HepG2 (cell line): ENCODE measurements around the gene GATAD2B. TPM values are rescaled to one million over a fixed set of nuclear protein-coding genes. Genes with fewer than 3 reads are reported as not detected.

Experiments
- BRF2 ChIP-seq: sonication (generic); formaldehyde crosslinking; IDR thresholded peaks from 2 replicates; pipeline ENCODE4 v1.8.1; 2022; ENCODE audit warnings: mild to moderate bottlenecking, missing genetic modification reagents
- CEBPZ ChIP-seq: IDR thresholded peaks from 2 replicates; pipeline ENCODE4 v1.6.1; 2012; ENCODE audit warnings: low read length, improper control_type of control experiment
- GPBP1L1 ChIP-seq: sonication (generic); formaldehyde crosslinking; IDR thresholded peaks from 2 replicates; pipeline ENCODE4 v1.5.0; 2020; ENCODE audit warnings: mild to moderate bottlenecking, missing genetic modification reagents
- JARID2 ChIP-seq: sonication (generic); formaldehyde crosslinking; IDR thresholded peaks from 2 replicates; pipeline ENCODE4 v1.8.1; 2023; ENCODE audit warnings: missing genetic modification reagents, inconsistent platforms; ENCODE audit not compliant: insufficient replicate concordance
- NFYB ChIP-seq: sonication (generic); formaldehyde crosslinking; IDR thresholded peaks from 2 replicates; pipeline ENCODE4 v1.4.0; 2020; ENCODE audit warnings: missing genetic modification reagents
- NR2F1 ChIP-seq, 2 experiments: fragments of 450-650 bp in 1 of 2; formaldehyde crosslinking in 1 of 2; IDR thresholded peaks; 2 replicates each; pipeline versions ENCODE4 v1.5.0 to v1.6.1; 2016 to 2020; ENCODE audit warnings: mild to moderate bottlenecking in 1 of 2, missing compliant biosample characterization in 1 of 2, missing genetic modification reagents in 1 of 2, moderate library complexity in 1 of 2
- RAD51 ChIP-seq: fragments of 450-650 bp; IDR thresholded peaks from 2 replicates; pipeline ENCODE4 v1.6.1; 2016; ENCODE audit warnings: borderline replicate concordance
- RARA ChIP-seq: IDR thresholded peaks from 2 replicates; pipeline ENCODE4 v1.6.1; 2016; ENCODE audit warnings: missing genetic modification reagents, missing compliant biosample characterization
- SNAPC4 ChIP-seq: sonication (generic); formaldehyde crosslinking; IDR thresholded peaks from 2 replicates; pipeline ENCODE4 v1.4.0; 2020; ENCODE audit warnings: mild to moderate bottlenecking, missing genetic modification reagents
- TCF12 ChIP-seq, 2 experiments: fragments of 450-650 bp in 1 of 2; sonication (generic) in 1 of 2; formaldehyde crosslinking in 1 of 2; IDR thresholded peaks; 2 replicates each; pipeline versions ENCODE4 v1.6.1 to v1.8.0; 2017 to 2022; ENCODE audit warnings: antibody characterized with exemption in 1 of 2, mild to moderate bottlenecking in 1 of 2, missing genetic modification reagents in 1 of 2, moderate library complexity in 1 of 2
- U2AF2 ChIP-seq: fragments of 200-400 bp; formaldehyde crosslinking; IDR thresholded peaks from 2 replicates; pipeline ENCODE4 v1.6.1; 2017; ENCODE audit warnings: low read depth, mild to moderate bottlenecking, low read length
- ZNF205 ChIP-seq: IDR thresholded peaks from 2 replicates; pipeline ENCODE4 v1.6.1; 2018; ENCODE audit warnings: missing biosample characterization, missing genetic modification reagents
- ZNF30 ChIP-seq: sonication (generic); formaldehyde crosslinking; IDR thresholded peaks from 2 replicates; pipeline ENCODE4 v1.5.0; 2020; ENCODE audit warnings: mild to moderate bottlenecking, missing genetic modification reagents
- ZNF512B ChIP-seq: sonication (generic); formaldehyde crosslinking; IDR thresholded peaks from 2 replicates; pipeline ENCODE4 v1.5.1; 2020; ENCODE audit warnings: missing genetic modification reagents, mild to moderate bottlenecking, borderline replicate concordance
- polyA plus RNA-seq, 8 experiments: library from polyadenylated mRNA; depleted of rRNA in 3 of 8; stranded (reverse) in 7 of 8; unstranded in 1 of 8; fragments of >200 nt; fragmentation: Illumina TruSeq in 4 of 8; extraction: Trizol in 4 of 8; gene quantifications; 2 replicates each; pipeline versions ENCODE4 v1.2.1 to v1.2.3, GENCODE V29; 2011 to 2016; ENCODE audit warnings: low read depth in 4 of 8, missing spikeins in 1 of 8, mixed read lengths in 1 of 8; ENCODE audit not compliant: insufficient read depth in 1 of 8
- total RNA-seq, 5 experiments: library from RNA; depleted of rRNA; stranded (reverse); fragments of >200 nt; fragmentation: Illumina TruSeq; extraction: Trizol; gene quantifications; 2 replicates each; pipeline ENCODE4 v1.2.3, GENCODE V29; 2016; ENCODE audit warnings: low read depth in 1 of 5

Gene GATAD2B
- total and polyA plus RNA-seq, 2 of the 13 experiments (the other 11 are each of a cell fraction or from before 2014, with no cell fraction given) = 3.2 to 5.2 TPM

- TF ChIP-seq NR2F1 (CRISPR knock-in tag; IDR thresholded peaks at IDR 0.05) (peak; percentile 52 to 64; a peak in 3 of 4 replicates), RARA (peak; percentile 76), SNAPC4 (no peak), ZNF30 (CRISPR knock-in tag) (no peak), RAD51 (no peak), NFYB (CRISPR knock-in tag) (no peak), CEBPZ (no peak), U2AF2 (no peak), ZNF205 (0 out of 2 replicates have a peak, but pooled peaks have one; percentile 42), ZNF512B (CRISPR knock-in tag) (no peak), GPBP1L1 (no peak), TCF12 (IDR thresholded peaks at IDR 0.05) (no peak), TCF12 (CRISPR knock-in tag; IDR thresholded peaks at IDR 0.05) (no peak), BRF2 (CRISPR knock-in tag) (peak; percentile 32; the same call in 1 of the 2 replicates), JARID2 (no peak)
Observed at GRCh38 chr1:153946622-153947241, 24.0 kb upstream of the GATAD2B start, which contains the start of gene DENND4B (continued).
